ENCODE measurements around the gene PGF.

- TF ChIP-seq, protein P1, sequence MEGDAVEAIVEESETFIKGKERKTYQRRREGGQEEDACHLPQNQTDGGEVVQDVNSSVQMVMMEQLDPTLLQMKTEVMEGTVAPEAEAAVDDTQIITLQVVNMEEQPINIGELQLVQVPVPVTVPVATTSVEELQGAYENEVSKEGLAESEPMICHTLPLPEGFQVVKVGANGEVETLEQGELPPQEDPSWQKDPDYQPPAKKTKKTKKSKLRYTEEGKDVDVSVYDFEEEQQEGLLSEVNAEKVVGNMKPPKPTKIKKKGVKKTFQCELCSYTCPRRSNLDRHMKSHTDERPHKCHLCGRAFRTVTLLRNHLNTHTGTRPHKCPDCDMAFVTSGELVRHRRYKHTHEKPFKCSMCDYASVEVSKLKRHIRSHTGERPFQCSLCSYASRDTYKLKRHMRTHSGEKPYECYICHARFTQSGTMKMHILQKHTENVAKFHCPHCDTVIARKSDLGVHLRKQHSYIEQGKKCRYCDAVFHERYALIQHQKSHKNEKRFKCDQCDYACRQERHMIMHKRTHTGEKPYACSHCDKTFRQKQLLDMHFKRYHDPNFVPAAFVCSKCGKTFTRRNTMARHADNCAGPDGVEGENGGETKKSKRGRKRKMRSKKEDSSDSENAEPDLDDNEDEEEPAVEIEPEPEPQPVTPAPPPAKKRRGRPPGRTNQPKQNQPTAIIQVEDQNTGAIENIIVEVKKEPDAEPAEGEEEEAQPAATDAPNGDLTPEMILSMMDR (IDR thresholded peaks at IDR 0.05) = no peak
- TF ChIP-seq POLR2A (IDR thresholded peaks at IDR 0.05) = no peak
Observed at GRCh38 chr14:74947353-74948227, 7.8 kb downstream of the PGF start.
